GM18507 (cell line): ENCODE results near the gene PLAGL2.
"Not testable (repeated sequence)": the region's sequence is repeated elsewhere in the genome, so short reads cannot be mapped to it uniquely, and the experiment has no call there.

Experiments
- DNase-seq: peaks from one replicate; pipeline ENCODE4 v3.0.0; 2011; ENCODE audit warnings: low read depth; ENCODE audit not compliant: insufficient read length; ENCODE audit errors: extremely low spot score
- FAIRE-seq: peaks from 2 replicates; lab custom pipeline; 2011; peaks lifted over from hg19 to GRCh38; lab: Jason Lieb, UNC

Gene PLAGL2

DNA sequence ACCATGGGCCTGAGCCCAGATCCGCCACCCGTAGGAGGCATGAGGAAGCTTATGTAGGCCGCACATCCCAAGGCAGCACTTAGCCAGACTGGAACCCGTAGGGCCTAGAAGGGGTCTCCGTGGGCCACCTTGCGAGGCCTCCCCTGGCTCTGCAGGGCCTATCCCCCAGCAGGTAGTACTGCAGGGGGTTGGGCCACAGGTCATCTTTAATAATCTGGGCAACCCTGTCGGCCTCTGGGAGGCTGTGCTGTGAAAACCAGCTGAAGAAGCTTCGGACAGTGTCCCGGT is 18.5 kb downstream of the PLAGL2 start:
- FAIRE-seq (no peak), DNase-seq (no peak)

DNA sequence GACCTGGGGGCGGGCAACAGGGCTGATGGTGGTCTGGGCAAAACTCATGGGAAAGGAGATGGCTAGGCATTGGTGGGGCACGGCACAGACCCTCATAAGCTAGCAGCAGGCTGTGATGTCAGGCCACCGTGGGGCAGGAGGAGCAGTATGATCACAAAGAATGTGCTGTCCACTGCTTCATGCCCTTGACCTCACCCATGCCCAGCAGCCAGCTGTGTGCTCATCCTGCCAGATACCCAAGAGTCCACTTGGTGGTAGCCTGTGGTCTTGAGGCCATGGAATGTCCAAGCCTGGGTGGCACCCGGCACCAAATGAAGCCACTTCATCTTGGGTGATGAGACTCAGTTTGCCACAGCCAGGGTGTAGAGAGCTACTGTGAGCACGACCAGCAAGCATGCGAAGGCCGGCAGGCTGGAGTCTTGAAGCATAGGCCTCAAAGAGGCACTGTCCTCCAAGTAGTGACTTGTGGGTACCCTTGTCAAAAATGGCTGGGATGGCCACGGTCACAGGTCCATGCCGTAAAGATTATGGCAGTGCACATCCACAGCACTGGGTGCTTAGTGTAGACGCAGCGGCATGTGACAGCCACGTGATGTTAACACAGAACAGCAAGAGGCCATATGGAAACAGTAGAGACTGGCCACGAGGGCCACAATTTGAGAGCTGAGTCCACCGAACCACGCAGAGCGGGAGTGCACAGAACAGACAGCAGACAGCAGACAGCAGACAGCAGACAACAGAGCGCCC is 19.0 kb downstream of the PLAGL2 start:
- DNase-seq (no peak), FAIRE-seq (no peak)

DNA sequence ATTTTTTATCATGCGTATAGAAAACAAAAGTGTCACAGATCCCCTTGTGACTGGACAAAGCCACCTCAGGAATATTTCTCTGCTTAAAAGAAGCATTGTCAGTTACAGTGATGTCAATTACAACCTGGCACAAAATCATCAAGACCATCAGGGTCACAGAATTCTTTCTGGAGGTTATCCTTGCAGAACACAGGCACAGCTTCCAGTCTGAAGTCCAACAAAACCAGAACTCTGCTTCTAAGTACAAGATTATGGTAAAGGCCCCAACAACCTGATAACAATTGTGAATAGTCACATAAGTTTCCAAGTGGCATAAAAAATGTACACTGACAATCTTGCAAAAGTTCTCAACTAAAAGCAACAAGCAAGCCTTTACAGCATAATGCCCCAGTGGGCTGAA is 21.0 kb downstream of the PLAGL2 start:
- no peak for DNase-seq
- no peak for FAIRE-seq

DNA sequence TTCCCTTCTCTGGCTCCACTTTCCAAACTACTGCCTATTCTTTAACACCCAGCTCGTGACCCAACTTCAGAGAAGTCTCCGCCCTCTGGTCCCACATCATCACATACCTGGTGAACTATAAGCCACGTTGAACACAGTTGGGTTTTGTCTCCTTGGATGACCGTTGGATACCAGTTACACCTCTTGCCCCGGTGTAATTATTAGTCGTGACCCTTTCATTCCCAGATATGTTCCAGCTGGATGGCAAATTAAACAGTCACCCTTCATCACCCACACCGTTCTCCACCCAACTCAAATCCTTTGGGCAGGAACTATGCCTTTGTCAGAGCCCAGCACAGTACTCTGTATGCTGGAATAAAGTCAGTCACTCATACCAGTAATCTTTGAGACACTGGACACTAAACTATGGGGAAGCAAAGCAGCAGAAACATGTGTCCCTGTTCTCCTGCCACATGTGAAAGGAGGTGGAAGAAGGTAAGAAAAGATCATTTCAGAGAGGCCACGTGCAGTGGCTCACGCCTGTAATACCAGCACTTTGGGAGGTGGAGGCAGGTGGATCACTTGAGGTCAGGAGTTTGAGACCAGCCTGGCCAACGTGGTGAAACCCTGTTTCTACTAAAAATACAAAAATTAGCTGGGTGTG is 22.5 kb downstream of the PLAGL2 start:
- DNase-seq = no peak
- FAIRE-seq = no peak

DNA sequence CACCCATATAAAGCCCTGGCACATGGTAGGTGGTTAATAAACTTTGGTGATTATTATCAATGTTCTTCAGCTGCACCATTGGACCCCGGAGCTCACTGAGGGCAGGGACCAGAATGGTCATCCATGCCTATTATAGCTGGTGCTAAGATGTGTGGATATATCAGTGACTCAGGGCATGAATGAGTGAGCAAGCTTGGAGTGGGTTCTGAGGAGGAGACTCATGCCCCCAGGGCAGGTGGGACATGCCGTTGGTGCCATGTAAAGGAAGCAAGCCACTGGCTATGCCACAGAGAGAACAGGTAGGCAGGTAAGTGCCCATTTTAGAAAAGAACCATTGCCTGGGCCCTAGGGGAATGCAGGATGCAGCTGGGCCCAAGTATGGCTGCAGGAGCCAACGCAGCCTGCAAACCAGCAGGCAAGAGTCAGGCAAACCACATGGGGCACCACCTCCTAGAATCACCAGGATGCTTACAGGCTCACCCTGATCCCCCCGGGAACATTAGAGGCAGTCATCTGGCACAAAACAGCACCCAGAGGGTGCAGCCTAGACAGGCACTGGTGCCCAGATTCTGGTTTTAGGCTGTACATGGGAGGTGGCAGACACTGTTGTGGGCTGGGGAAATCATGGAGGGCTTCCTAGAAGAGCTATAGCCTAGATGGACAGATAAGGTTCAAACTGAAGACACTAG is 23.5 kb downstream of the PLAGL2 start:
- DNase-seq = no peak
- no peak for FAIRE-seq

DNA sequence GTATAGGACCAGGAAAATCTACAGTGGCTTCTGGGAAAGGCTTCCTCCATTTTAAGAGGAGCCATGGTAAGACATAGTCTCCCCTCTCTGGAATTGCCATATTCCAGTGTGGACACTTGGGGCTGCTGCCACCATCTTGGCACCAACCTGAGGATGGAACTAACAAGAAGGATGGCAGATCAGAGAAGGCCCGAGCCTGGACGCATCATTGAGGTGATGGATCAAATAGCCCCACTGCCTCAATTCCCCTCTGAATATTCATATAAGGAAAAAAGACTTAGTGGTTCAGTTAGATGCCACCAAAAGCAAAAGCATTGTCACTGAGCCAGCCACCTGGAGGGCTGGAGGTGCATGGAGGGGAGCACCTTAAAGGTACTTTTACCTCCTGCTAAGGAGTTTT is 25.9 kb downstream of the PLAGL2 start:
- FAIRE-seq = no peak
- no peak for DNase-seq

DNA sequence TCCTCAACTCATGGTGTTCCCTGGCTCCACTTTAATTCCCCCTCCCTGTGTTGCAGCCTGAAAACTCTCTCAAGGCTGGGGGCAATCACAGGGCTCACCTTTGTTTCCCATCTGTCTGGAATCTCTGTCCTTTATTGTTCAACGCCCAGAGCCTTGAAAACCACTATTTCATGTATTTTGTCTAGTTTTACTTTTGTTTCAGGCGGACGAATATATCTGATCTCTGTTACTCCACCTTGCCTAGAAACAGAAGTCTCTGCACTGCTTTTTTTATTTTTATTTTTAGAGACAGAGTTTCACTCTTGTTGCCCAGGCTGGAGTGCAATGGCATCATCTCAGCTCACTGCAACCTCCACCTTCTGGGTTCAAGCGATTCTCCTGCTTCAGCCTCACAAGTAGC is 27.6 kb downstream of the PLAGL2 start:
- FAIRE-seq (no peak), DNase-seq (no peak)

DNA sequence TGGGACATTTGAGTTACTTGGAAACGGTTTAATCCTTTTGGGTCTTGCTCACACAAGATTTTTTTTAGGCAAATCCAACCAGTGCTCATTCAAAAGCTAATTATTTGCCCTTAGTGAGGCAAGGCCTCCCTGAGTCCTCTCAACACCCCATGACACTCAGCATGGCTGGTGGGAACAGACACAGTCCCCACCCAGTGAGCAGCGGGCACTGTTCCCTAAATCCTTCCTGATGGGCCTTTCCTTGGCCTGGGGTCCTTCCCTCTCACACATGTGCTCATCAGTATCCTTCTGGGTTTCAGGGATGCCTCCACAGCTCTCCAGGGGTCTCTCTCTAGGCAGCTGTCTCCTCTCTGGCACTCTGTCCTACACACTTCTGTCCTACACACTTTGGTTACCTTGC is 28.0 kb downstream of the PLAGL2 start:
- no peak for FAIRE-seq
- DNase-seq = no peak

DNA sequence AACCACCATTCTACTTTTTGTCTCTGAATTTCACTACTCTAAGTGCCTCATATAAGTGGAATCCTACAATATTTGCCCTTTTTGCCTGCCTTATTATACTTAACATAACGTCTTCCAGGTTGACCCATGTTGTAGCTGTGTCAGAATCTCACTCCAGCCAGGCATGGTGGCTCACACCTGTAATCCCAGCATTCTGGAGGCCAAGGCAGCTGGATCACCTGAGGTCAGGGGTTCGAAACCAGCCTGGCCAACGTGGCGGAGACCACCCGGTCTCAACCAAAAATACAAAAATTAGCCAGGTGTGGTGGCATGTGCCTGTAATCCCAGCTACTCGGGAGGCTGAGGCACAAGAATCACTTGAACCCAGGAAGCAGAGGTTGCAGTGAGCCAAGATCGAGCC is 29.8 kb downstream of the PLAGL2 start:
- not testable (repeated sequence) for FAIRE-seq, DNase-seq

DNA sequence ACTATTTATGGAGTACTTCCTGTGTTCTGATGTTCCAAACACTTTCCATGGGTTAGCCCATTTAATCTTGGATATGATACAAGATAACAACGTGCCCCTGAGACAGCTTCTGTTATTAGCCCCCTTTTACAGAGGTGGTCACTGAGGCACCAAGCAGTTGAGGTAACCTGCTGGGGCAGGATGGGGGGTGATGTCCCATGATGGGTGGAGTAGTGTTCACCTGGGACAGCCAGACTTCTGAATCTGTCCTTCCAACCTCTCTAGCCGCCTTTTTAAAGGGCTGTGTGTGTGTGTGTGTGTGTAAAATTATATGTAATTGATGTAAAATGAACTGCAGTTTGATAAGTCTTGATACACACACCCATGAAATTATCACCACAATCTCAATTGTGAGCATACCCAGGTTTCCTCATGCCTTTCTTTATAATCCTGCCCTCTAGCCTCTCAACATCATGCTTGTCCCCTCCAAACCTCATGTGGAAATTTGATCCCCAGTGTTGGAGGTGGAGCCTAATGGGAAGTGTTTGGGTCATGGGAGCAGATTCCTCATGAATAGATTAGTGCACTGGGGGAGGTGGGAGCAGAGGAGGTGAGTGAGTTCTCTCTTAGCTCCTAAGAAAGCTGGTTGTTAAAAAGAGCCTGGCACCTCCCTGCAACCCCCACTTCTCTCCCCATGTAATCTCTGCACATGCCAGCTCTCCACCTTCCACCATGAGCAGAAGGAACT is 39.2 kb downstream of the PLAGL2 start:
- no peak for DNase-seq
- no peak for FAIRE-seq

DNA sequence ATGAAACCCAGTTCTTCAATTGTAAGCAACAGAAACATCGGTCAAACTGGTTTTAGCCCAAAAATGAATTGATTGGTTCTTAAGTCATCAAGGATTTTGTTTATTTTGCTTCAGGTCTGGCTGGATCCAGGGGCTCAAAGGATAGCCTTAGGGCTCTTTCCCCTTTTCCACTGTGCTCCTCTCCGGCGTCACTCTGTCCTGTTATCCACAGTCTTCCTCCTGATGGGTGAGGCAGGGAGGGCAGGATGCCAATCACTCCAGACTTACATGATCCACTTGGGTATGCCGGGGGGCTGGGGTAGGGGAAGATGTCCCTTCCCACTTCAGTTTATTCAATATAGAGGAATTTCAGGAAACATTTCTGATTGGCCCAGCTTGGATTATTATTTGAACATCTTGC is 40.0 kb downstream of the PLAGL2 start:
- DNase-seq (no peak), FAIRE-seq (no peak)

DNA sequence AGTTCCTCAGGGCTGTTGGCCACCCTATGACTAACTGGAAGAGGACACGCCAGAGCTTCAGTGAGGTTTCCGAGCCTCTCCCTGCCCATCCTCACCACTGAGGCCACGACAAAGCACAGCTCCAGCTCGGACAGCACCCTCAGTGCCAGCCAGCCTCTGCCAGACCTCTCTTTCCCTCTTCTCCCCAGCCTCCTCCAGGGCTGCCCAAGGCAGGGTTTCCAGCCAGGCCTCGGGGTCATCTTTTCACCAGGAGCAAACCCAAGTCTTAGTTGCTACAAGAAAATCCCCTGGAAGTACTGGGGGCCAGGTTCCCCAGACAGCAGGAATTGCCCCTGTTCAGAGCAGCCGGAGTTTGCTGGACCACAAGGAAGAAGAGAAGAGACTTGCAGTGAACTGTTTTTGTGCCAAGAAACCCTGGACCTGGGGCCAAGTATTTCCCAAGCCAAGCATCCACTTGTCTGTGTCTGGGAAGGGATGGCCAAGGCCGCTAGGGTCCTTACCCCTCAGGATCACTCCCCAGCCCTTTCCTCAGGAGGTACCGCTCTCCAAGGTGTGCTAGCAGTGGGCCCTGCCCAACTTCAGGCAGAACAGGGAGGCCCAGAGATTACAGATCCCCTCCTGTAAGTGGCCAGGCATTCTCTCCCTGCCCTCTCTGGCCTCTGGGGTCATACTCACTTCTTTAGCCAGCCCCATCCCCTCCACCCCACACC is 41.6 kb downstream of the PLAGL2 start:
- FAIRE-seq (no peak), DNase-seq (no peak)

DNA sequence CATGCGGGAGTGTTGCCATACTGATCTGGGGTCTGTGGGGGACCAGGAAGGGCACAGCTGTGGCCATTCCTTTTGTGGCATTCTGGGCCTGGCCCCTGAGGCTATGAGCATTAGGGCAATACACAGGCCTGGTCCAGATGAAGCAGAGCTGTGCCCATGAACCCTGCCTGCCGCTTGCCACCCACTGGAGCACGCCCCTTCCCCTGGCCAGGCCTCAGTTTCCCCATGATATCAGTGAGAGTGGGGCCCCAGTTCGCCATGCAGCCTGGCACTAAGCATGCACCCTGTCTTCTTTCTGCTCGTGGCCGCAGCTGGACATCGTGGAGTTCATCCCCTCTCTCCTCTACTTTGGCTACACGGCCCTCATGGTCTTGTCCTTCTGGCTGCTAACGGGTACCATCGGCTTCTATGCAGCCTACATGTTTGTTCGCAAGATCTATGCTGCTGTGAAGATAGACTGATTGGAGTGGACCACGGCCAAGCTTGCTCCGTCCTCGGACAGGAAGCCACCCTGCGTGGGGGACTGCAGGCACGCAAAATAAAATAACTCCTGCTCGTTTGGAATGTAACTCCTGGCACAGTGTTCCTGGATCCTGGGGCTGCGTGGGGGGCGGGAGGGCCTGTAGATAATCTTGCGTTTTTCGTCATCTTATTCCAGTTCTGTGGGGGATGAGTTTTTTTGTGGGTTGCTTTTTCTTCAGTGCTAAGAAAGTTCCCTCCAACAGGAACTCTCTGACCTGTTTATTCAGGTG is 42.4 kb downstream of the PLAGL2 start:
- FAIRE-seq (no peak), DNase-seq (no peak)

DNA sequence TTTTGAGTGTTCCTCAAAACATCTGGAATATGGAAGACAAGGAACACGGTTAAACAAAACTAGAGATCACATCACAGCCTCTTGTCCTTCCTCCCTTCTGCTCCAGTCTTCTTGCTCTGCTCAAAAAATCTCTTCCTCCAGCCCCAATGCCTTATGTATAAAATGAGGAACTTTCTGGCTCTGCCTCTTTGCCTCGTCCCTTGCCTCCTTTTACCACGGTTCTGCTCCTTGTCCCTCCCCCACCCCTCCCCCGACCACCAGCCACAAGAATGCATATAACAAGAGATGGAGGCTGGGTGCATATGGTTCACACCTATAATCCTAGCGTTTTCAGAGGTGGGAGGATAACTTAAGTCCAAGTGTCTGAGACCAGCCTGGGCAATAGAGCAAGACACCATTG is 43.6 kb downstream of the PLAGL2 start:
- FAIRE-seq = no peak

DNA sequence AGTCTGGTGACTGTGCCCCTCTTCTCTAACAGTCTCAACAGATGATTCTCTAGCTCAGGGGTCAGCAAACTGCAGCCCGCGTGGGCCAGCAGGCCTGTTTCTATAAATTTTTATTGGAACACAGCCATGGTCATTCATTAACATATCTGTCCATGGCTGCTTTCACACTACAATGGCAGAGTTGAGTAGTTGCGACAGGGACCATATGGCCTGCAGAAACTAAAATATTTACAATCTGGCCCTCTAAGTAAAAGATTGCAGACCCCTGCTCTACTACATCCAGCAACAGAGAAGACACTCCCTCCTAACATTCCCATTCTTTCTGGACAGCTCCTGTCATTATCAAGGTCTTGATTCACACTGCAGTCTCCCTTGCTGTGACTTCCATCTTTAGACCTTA is 45.2 kb downstream of the PLAGL2 start:
- no peak for FAIRE-seq

More for the DNA sequence above, 43.6 kb downstream of the PLAGL2 start:
- no peak for DNase-seq

DNA sequence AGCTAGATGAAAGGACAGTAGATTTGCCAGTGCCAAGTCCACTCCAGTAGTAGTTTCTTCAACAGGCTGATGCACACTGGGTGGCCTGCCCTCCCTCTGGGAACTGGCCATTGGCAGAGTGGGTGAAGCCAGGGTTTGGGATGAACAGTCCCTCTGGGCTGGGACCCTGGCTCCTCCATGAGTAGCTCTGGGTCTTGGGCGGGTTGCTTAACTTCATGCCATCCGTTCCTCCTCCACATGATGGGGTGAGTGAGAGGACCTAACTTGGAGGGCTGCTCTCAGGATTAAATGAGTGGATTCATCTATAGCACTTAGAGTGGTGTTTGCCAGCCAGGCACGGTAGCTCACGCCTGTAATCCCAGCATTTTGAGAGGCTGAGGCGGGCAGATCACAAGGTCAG is 47.2 kb downstream of the PLAGL2 start:
- FAIRE-seq = no peak
- DNase-seq = no peak

More for the DNA sequence above, 45.2 kb downstream of the PLAGL2 start:
- no peak for DNase-seq

DNA sequence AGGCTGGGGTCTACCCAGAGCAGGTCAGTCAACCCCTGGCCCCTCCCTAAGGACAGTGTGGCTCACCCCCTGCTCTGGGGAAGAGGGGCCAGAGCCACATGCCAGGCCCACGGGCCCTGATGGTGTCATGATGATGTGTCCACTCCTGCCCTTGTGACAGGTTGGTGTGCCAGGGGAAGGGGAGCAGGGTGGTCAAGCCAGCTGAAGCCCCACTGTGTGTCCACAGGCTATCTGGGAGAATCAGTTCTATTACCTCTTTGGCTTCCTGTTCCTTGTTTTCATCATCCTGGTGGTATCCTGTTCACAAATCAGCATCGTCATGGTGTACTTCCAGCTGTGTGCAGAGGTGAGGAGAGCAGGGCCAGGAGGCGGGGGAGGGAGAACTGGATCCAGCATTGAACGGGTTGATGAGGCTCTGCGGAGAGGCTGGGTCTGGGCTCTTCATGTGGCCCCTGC is 47.7 kb downstream of the PLAGL2 start:
- DNase-seq = no peak
- FAIRE-seq = no peak

DNA sequence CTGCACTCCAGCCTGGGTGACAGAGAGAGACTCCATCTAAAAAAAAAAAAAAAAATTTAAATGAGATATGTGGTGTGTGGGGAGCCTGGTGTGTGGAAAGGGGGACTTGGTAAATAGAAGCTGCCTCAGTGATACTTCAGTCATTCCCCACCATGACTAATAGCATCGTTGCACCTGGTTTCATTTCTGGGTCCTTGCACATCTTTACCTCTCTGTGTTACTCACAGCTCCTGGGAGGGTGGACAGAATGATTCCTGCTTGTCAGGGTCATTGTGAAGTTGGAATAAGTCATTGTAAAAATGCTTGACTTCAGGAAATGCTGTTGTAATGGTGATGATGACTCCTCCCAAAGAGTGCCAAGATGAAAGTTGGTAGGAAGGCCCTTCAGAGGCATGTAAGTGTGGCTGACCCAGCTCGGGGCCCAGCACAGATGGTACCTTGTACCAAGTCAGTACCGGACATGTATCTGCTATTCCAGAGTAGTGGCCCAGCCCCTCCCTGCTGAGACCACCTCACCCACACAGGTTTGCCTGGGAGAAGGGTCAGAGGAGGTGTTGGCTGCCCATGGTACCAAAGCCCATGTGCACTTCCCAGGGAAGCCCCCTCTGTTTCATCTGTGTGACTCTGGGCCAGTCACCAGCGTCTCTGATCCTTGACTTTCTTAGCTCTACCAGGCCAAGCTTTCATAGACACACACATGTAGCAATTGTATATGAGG is 48.4 kb downstream of the PLAGL2 start:
- DNase-seq (no peak), FAIRE-seq (no peak)
